Measurements from ENCODE around the gene DHRSX.

GRCh38 chrX:2500091-2500802 is 529 bp downstream of the DHRSX start:
- no peak for TF ChIP-seq PHF20 (IDR thresholded peaks at IDR 0.05; ENCODE audit: partially characterized antibody)
- TF ChIP-seq ZC3H4 (CRISPR knock-in tag; IDR thresholded peaks at IDR 0.05; ENCODE audit: borderline replicate concordance) = 0 out of 2 replicates have a peak, but pooled peaks have one; percentile 49
- no peak for TF ChIP-seq CHD1 (IDR thresholded peaks at IDR 0.05; ENCODE audit: low read length)
- TF ChIP-seq XRCC5 (IDR thresholded peaks at IDR 0.05; ENCODE audit: low read depth, low read length) = no peak
- TF ChIP-seq ZNF436 (CRISPR knock-in tag; IDR thresholded peaks at IDR 0.05) = no peak
- 0 out of 6 replicates have a peak, but pooled peaks of 1 of the 3 experiments have one; percentile 13 for TF ChIP-seq CTCF (IDR thresholded peaks at IDR 0.05 in 2 of 3, conservative IDR thresholded peaks at IDR 0.05 in 1 of 3; ENCODE audit: insufficient read depth in 2 of 3, low read depth in 1 of 3, low read length in 3 of 3)
- TF ChIP-seq RFX5 (IDR thresholded peaks at IDR 0.05; ENCODE audit: low read depth, low read length) = no peak
